ENCODE measurements around the gene ACAA2.

DNA sequence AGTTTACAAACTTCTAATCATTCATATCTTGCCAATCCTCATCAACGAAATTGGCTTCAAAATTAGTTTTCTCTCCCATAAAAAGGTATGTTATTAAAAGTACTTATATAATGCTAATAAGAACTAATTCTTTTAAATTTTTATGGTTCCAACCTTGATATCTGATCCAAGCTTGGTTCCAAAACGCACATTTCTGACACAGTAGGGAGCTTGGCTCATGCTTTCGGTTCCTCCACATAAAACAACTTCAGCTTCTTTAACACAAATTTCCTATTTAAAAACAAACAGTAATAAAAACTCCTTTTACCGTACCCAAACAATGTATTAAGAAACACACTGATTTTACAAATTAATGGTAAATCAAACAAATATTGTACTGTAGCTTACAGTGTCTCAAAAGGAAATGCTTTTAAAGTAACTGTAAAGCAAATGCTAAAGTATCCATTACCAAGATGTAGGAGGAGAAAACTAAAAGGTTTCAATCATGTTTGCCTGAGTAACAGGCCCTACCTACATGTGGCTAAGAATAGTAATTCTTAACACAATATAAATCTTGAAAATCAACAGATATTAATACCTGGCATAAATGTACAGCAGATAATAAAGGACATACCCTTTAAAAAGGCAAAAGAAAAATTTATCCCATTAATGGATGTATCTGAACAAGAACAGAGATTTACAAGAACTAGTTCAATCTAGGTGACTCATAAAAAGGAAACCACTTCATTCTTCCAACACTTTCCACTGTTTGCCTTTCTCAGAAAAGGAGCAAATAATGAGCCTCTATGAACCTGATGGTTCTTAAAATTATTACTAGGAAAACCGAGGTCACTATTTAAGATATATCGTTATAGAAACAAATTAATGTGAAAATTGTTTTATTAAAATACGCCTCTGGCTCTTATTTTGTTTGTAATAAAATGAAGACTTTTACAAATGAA, 17.5 kb downstream of the ACAA2 start:
- TF ChIP-seq, protein P1, sequence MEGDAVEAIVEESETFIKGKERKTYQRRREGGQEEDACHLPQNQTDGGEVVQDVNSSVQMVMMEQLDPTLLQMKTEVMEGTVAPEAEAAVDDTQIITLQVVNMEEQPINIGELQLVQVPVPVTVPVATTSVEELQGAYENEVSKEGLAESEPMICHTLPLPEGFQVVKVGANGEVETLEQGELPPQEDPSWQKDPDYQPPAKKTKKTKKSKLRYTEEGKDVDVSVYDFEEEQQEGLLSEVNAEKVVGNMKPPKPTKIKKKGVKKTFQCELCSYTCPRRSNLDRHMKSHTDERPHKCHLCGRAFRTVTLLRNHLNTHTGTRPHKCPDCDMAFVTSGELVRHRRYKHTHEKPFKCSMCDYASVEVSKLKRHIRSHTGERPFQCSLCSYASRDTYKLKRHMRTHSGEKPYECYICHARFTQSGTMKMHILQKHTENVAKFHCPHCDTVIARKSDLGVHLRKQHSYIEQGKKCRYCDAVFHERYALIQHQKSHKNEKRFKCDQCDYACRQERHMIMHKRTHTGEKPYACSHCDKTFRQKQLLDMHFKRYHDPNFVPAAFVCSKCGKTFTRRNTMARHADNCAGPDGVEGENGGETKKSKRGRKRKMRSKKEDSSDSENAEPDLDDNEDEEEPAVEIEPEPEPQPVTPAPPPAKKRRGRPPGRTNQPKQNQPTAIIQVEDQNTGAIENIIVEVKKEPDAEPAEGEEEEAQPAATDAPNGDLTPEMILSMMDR (conservative IDR thresholded peaks at IDR 0.05), result no peak
- no peak for TF ChIP-seq EZH2 (IDR thresholded peaks at IDR 0.05; ENCODE audit: low read depth)

All from PC-9 (cell line).